Suprapubic skin (tissue), 4 donors: ENCODE measurements around the gene SCP2D1. TPM values are rescaled to one million over a fixed set of nuclear protein-coding genes. Genes with fewer than 3 reads are reported as not detected.

Source experiments
- DNase-seq, 2 donors: peaks; one replicate each; pipeline ENCODE4 v3.0.0-alpha.2; 2019; ENCODE audit warnings: low spot score in 2 of 2
- H3K27ac ChIP-seq: fragments of 200-600 bp; sonication (generic); one replicate; pipeline ENCODE4 v1.5.1; 2019
- H3K27me3 ChIP-seq: fragments of 200-600 bp; sonication (generic); one replicate; pipeline ENCODE4 v1.5.1; 2019
- H3K36me3 ChIP-seq: fragments of 200-600 bp; sonication (generic); one replicate; pipeline ENCODE4 v1.5.1; 2019
- H3K4me1 ChIP-seq: fragments of 200-600 bp; sonication (generic); one replicate; pipeline ENCODE4 v1.5.1; 2019
- H3K4me3 ChIP-seq: fragments of 200-600 bp; sonication (generic); one replicate; pipeline ENCODE4 v1.5.1; 2019; ENCODE audit warnings: mild to moderate bottlenecking
- H3K9me3 ChIP-seq: fragments of 200-600 bp; sonication (generic); one replicate; pipeline ENCODE4 v1.5.1; 2019
- CTCF ChIP-seq, 2 donors: fragments of 200-600 bp in 1 of 2; fragments of 450-650 bp in 1 of 2; sonication (generic) in 1 of 2; IDR thresholded peaks; one replicate each; pipeline ENCODE4 v1.5.1; 2016 to 2019; ENCODE audit warnings: antibody characterized with exemption in 2 of 2, mild to moderate bottlenecking in 1 of 2, moderate library complexity in 1 of 2
- EP300 ChIP-seq: sonication (generic); formaldehyde crosslinking; IDR thresholded peaks from one replicate; pipeline ENCODE4 v1.6.1; 2017; ENCODE audit warnings: antibody characterized with exemption
- POLR2A ChIP-seq, 2 donors: fragments of 450-650 bp; IDR thresholded peaks; one replicate each; pipeline ENCODE4 v1.6.1; 2017; ENCODE audit warnings: antibody characterized with exemption in 2 of 2, mild to moderate bottlenecking in 2 of 2, moderate library complexity in 2 of 2
- POLR2AphosphoS5 ChIP-seq, 3 donors: sonication (generic); formaldehyde crosslinking; IDR thresholded peaks; one replicate each; pipeline ENCODE4 v1.6.1; 2017; ENCODE audit warnings: antibody characterized with exemption in 3 of 3
- WGBS: methylation state at CpG from one replicate; pipeline ENCODE4 v1.1.5; 2018; 5-methylcytosine and 5-hydroxymethylcytosine counted together
- total RNA-seq, 4 donors: library from RNA; depleted of rRNA; stranded (reverse); fragments of >200 nt; gene quantifications; one replicate each; pipeline ENCODE4 v1.1.0, GENCODE V29; 2016

Gene SCP2D1
- total RNA-seq, 4 donors from 2014 or later: not detected

GRCh38 chr20:18811186-18811585 lies 2.4 kb upstream of the SCP2D1 start:
- no peak overlapping the region for H3K4me3 ChIP-seq
- H3K9me3 ChIP-seq: no peaks in the 10 kb centered on the region
- WGBS: 82% methylated on average over 6 of the region's 6 CpGs
- no peaks in the 10 kb centered on the region for H3K4me1 ChIP-seq
- H3K27me3 ChIP-seq: no peaks in the 10 kb centered on the region
- no peaks in the 10 kb centered on the region for H3K36me3 ChIP-seq
- no peak overlapping the region for H3K27ac ChIP-seq
- no peak for DNase-seq
- TF ChIP-seq EP300 (no peak), POLR2A (IDR thresholded peaks at IDR 0.05) (no peak), CTCF (IDR thresholded peaks at IDR 0.05) (no peak), POLR2AphosphoS5 (IDR thresholded peaks at IDR 0.05) (no peak)

- Histone ChIP-seq H3K4me3 (no peak overlapping the region), H3K4me1 (no peaks in the 10 kb centered on the region), H3K36me3 (no peaks in the 10 kb centered on the region), H3K9me3 (no peaks in the 10 kb centered on the region), H3K27me3 (no peaks in the 10 kb centered on the region), H3K27ac (no peak overlapping the region)
- WGBS: 91% methylated on average over 3 of the region's 3 CpGs
- no peak for DNase-seq
- TF ChIP-seq POLR2A (IDR thresholded peaks at IDR 0.05) (no peak), POLR2AphosphoS5 (IDR thresholded peaks at IDR 0.05) (no peak), EP300 (no peak), CTCF (IDR thresholded peaks at IDR 0.05) (no peak)
Measured at GRCh38 chr20:18811904-18812303, 1.7 kb upstream of the SCP2D1 start.

- no peak overlapping the region for H3K27ac ChIP-seq
- DNase-seq: no peak
- no peaks in the 10 kb centered on the region for H3K36me3 ChIP-seq
- no peaks in the 10 kb centered on the region for H3K9me3 ChIP-seq
- TF ChIP-seq CTCF (IDR thresholded peaks at IDR 0.05) (no peak), POLR2AphosphoS5 (IDR thresholded peaks at IDR 0.05) (no peak), POLR2A (IDR thresholded peaks at IDR 0.05) (no peak), EP300 (no peak)
- H3K4me3 ChIP-seq: no peak overlapping the region
- whole genome bisulfite sequencing: 89% methylated on average over 6 of the region's 6 CpGs
- H3K27me3 ChIP-seq: no peaks in the 10 kb centered on the region
- no peaks in the 10 kb centered on the region for H3K4me1 ChIP-seq
Measured at GRCh38 chr20:18815194-18815942, 1.8 kb downstream of the SCP2D1 start.

GRCh38 chr20:18822832-18823231 lies 9.2 kb downstream of the SCP2D1 start:
- Histone ChIP-seq H3K27ac (no peak overlapping the region), H3K4me3 (no peak overlapping the region), H3K36me3 (no peaks in the 10 kb centered on the region), H3K4me1 (no peaks in the 10 kb centered on the region), H3K27me3 (no peaks in the 10 kb centered on the region), H3K9me3 (no peaks in the 10 kb centered on the region)
- no peak for TF ChIP-seq POLR2A (IDR thresholded peaks at IDR 0.05)
- TF ChIP-seq POLR2AphosphoS5 (IDR thresholded peaks at IDR 0.05): no peak
- no peak for TF ChIP-seq CTCF (IDR thresholded peaks at IDR 0.05)
- no peak for TF ChIP-seq EP300
- DNase-seq: no peak
- WGBS: 85% methylated on average over 2 of the region's 2 CpGs

- 79% methylated on average over 5 of the region's 5 CpGs for WGBS
- no peaks in the 10 kb centered on the region for H3K9me3 ChIP-seq
- H3K4me3 ChIP-seq: no peak overlapping the region
- no peak for TF ChIP-seq CTCF (IDR thresholded peaks at IDR 0.05)
- TF ChIP-seq POLR2AphosphoS5 (IDR thresholded peaks at IDR 0.05): no peak
- no peak for TF ChIP-seq POLR2A (IDR thresholded peaks at IDR 0.05)
- no peak for TF ChIP-seq EP300
- no peak overlapping the region for H3K27ac ChIP-seq
- no peaks in the 10 kb centered on the region for H3K4me1 ChIP-seq
- H3K36me3 ChIP-seq: no peaks in the 10 kb centered on the region
- no peaks in the 10 kb centered on the region for H3K27me3 ChIP-seq
- no peak for DNase-seq
Measured at GRCh38 chr20:18831830-18832499, 18.4 kb downstream of the SCP2D1 start.
